Astrocyte (in vitro differentiated cells and primary cell): Measurements from ENCODE around the gene MICU2. TPM values are rescaled to one million over a fixed set of nuclear protein-coding genes. Genes with fewer than 3 reads are reported as not detected.

Experiments
- DNase-seq: peaks from one replicate; pipeline ENCODE4 v3.0.0-alpha.2; 2010; ENCODE audit warnings: low read depth
- FAIRE-seq: peaks from 2 replicates; lab custom pipeline; 2011; peaks lifted over from hg19 to GRCh38; lab: Jason Lieb, UNC
- H2AFZ ChIP-seq: 2 replicates; pipeline ENCODE4 v1.6.0; 2012; ENCODE audit warnings: low read depth, low read length, inconsistent platforms
- H3K27ac ChIP-seq: 2 replicates; pipeline ENCODE4 v1.5.1; 2011; ENCODE audit warnings: low read depth, low read length, inconsistent platforms
- H3K27me3 ChIP-seq: 2 replicates; pipeline ENCODE4 v1.6.0; 2011; ENCODE audit warnings: low read length, inconsistent platforms; ENCODE audit not compliant: insufficient read depth
- H3K36me3 ChIP-seq: 2 replicates; pipeline ENCODE4 v1.5.1; 2011; ENCODE audit warnings: low read length, inconsistent platforms; ENCODE audit not compliant: insufficient read depth
- H3K4me1 ChIP-seq: 2 replicates; pipeline ENCODE4 v1.5.1; 2011; ENCODE audit warnings: low read length, inconsistent platforms; ENCODE audit not compliant: insufficient read depth
- H3K4me2 ChIP-seq: 2 replicates; pipeline ENCODE4 v1.6.0; 2012; ENCODE audit warnings: low read length, inconsistent platforms
- H3K4me3 ChIP-seq: 2 replicates; pipeline ENCODE4 v1.5.1; 2011; ENCODE audit warnings: low read depth, mild to moderate bottlenecking, low read length, inconsistent platforms; ENCODE audit not compliant: insufficient read depth
- H3K79me2 ChIP-seq: 2 replicates; pipeline ENCODE4 v1.6.0; 2012; ENCODE audit warnings: mild to moderate bottlenecking, low read length, inconsistent platforms; ENCODE audit not compliant: insufficient read depth
- H3K9ac ChIP-seq: 2 replicates; pipeline ENCODE4 v1.6.0; 2012; ENCODE audit warnings: mild to moderate bottlenecking, low read length, inconsistent platforms
- H3K9me3 ChIP-seq: 2 replicates; pipeline ENCODE4 v1.5.1; 2012; ENCODE audit warnings: low read depth, mild to moderate bottlenecking, low read length, inconsistent platforms; ENCODE audit not compliant: insufficient read depth
- H4K20me1 ChIP-seq: 2 replicates; pipeline ENCODE4 v1.6.0; 2012; ENCODE audit warnings: low read length, inconsistent platforms; ENCODE audit not compliant: insufficient read depth
- H3K27ac Mint-ChIP-seq: one replicate; pipeline ENCODE4 v1.8.0; 2021; ENCODE audit warnings: mild to moderate bottlenecking, mixed read lengths; ENCODE audit not compliant: unreplicated experiment
- H3K27me3 Mint-ChIP-seq: one replicate; pipeline ENCODE4 v1.8.0; 2021; ENCODE audit warnings: low read depth, mixed read lengths; ENCODE audit not compliant: unreplicated experiment
- H3K36me3 Mint-ChIP-seq: one replicate; pipeline ENCODE4 v1.8.0; 2021; ENCODE audit warnings: low read depth, mixed read lengths; ENCODE audit not compliant: unreplicated experiment
- H3K4me1 Mint-ChIP-seq: one replicate; pipeline ENCODE4 v1.8.0; 2021; ENCODE audit warnings: low read depth, mixed read lengths; ENCODE audit not compliant: unreplicated experiment
- H3K4me3 Mint-ChIP-seq: one replicate; pipeline ENCODE4 v1.8.0; 2021; ENCODE audit warnings: mild to moderate bottlenecking, moderate library complexity, mixed read lengths; ENCODE audit not compliant: unreplicated experiment
- H3K9me3 Mint-ChIP-seq: one replicate; pipeline ENCODE4 v1.8.0; 2021; ENCODE audit warnings: mild to moderate bottlenecking, mixed read lengths; ENCODE audit not compliant: unreplicated experiment
- EZH2 ChIP-seq: IDR thresholded peaks from 2 replicates; pipeline ENCODE4 v1.6.1; 2012; ENCODE audit warnings: mild to moderate bottlenecking, low read length, inconsistent platforms; ENCODE audit not compliant: insufficient read depth
- total RNA-seq: library from RNA; stranded (reverse); gene quantifications from 2 replicates; pipeline ENCODE4 v1.2.1, GENCODE V29; 2021
- TF ChIP-seq, protein P1 (sequence below): IDR thresholded peaks from 2 replicates; pipeline ENCODE4 v1.5.1; 2011; ENCODE audit warnings: low read depth, mild to moderate bottlenecking, inconsistent platforms, low read length, moderate library complexity; ENCODE audit not compliant: insufficient read depth

The MICU2 gene
- total RNA-seq, 1 donor from 2014 or later = 31.8 TPM

DNA sequence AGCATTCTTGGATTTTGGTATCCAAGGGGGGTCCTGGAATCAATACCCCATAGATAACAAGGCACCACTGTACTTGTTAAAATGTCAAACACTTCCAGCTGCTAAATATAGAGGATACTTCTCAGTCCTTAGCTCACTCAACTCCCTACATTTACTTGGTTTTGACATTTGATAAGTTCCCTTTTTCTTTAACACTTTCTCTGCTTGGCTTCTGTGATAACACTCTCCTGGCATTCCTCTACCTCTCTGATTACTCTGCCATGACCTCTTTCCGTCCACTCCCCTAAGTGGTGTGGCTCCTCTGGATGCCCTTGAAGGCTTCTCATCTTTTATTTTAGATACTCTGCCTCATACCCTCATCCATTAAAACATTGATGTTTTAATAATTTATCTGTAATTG is 65.2 kb downstream of the MICU2 start:
- H3K4me3 ChIP-seq = no peak overlapping the region
- TF ChIP-seq EZH2 = no peak
- TF ChIP-seq, protein P1, sequence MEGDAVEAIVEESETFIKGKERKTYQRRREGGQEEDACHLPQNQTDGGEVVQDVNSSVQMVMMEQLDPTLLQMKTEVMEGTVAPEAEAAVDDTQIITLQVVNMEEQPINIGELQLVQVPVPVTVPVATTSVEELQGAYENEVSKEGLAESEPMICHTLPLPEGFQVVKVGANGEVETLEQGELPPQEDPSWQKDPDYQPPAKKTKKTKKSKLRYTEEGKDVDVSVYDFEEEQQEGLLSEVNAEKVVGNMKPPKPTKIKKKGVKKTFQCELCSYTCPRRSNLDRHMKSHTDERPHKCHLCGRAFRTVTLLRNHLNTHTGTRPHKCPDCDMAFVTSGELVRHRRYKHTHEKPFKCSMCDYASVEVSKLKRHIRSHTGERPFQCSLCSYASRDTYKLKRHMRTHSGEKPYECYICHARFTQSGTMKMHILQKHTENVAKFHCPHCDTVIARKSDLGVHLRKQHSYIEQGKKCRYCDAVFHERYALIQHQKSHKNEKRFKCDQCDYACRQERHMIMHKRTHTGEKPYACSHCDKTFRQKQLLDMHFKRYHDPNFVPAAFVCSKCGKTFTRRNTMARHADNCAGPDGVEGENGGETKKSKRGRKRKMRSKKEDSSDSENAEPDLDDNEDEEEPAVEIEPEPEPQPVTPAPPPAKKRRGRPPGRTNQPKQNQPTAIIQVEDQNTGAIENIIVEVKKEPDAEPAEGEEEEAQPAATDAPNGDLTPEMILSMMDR = no peak
- Mint-ChIP-seq H3K4me3 (no peak overlapping the region), H3K27ac (no peak overlapping the region), H3K27me3 (no peaks in the 10 kb centered on the region), H3K36me3 (peaks cover 6% of the 10 kb centered on the region), H3K9me3 (no peaks in the 10 kb centered on the region), H3K4me1 (peaks cover 13% of the 10 kb centered on the region)
- DNase-seq = no peak
- H3K36me3 ChIP-seq = no peaks in the 10 kb centered on the region
- H3K4me2 ChIP-seq = no peak overlapping the region
- no peak overlapping the region for H3K9ac ChIP-seq
- no peaks in the 10 kb centered on the region for H3K9me3 ChIP-seq
- H4K20me1 ChIP-seq = peaks cover 2% of the 10 kb centered on the region
- H3K27ac ChIP-seq = no peak overlapping the region
- H3K79me2 ChIP-seq = peaks cover 6% of the 10 kb centered on the region
- H2AFZ ChIP-seq = no peak overlapping the region
- no peak for FAIRE-seq
- H3K4me1 ChIP-seq = no peaks in the 10 kb centered on the region
- no peaks in the 10 kb centered on the region for H3K27me3 ChIP-seq

DNA sequence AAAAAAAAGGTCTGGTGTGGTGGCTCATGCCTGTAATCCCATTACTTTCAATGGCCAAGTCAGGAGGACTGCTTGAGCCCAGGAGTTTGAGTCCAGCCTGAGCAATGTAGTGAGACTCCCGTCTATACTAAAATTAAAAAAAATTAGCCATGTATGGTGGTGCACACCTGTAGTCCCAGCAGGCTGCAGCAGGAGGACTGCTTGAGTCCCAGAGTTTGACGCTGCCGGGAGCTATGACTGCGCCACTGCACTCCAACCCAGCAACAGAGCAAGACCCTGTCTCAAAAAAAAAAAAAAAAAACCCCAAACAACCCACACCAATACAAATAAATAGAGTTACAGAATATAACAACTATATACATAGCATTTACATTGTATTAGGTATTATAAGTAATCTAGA is 65.7 kb downstream of the MICU2 start:
- peaks cover 1% of the 10 kb centered on the region for H3K79me2 ChIP-seq
- Mint-ChIP-seq H3K9me3 (no peaks in the 10 kb centered on the region), H3K4me3 (no peak overlapping the region), H3K4me1 (peaks cover 13% of the 10 kb centered on the region), H3K27me3 (no peaks in the 10 kb centered on the region), H3K27ac (no peak overlapping the region), H3K36me3 (peaks cover 6% of the 10 kb centered on the region)
- no peaks in the 10 kb centered on the region for H3K36me3 ChIP-seq
- H3K27me3 ChIP-seq = no peaks in the 10 kb centered on the region
- H3K4me2 ChIP-seq = no peak overlapping the region
- H3K9ac ChIP-seq = no peak overlapping the region
- H4K20me1 ChIP-seq = no peaks in the 10 kb centered on the region
- FAIRE-seq (no peak), DNase-seq (no peak)
- no peak overlapping the region for H3K27ac ChIP-seq
- no peaks in the 10 kb centered on the region for H3K9me3 ChIP-seq
- no peak overlapping the region for H3K4me3 ChIP-seq
- H3K4me1 ChIP-seq = no peaks in the 10 kb centered on the region
- no peak overlapping the region for H2AFZ ChIP-seq
- TF ChIP-seq, protein P1 = no peak
- TF ChIP-seq EZH2 = no peak

DNA sequence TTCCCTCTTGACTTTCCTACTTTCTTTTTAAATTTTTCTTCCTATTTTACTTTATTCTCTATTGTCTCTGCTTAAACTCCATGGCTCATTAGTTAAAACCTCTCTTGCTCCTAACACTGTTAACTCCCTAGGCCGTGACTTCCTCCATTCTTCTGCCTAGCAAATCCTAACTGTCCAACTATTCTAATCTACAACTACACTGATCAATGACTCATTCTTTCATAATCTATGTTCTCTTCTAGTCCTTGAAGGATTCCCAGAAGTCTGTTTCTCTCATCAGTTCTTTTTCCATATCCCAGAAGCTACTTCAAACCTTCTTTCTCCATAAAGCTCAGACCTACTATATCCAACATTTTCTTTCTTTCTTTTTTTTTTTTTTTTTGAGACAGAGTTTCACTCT is 66.9 kb downstream of the MICU2 start:
- TF ChIP-seq EZH2 = no peak
- H4K20me1 ChIP-seq = no peaks in the 10 kb centered on the region
- Mint-ChIP-seq H3K36me3 (peaks cover 6% of the 10 kb centered on the region), H3K27ac (no peak overlapping the region), H3K4me3 (no peak overlapping the region), H3K27me3 (no peaks in the 10 kb centered on the region), H3K9me3 (no peaks in the 10 kb centered on the region), H3K4me1 (peaks cover 4% of the 10 kb centered on the region)
- H3K36me3 ChIP-seq = no peaks in the 10 kb centered on the region
- no peak overlapping the region for H2AFZ ChIP-seq
- FAIRE-seq (no peak), DNase-seq (no peak)
- H3K79me2 ChIP-seq = no peaks in the 10 kb centered on the region
- H3K9me3 ChIP-seq = no peaks in the 10 kb centered on the region
- no peak overlapping the region for H3K4me3 ChIP-seq
- H3K9ac ChIP-seq = no peak overlapping the region
- no peaks in the 10 kb centered on the region for H3K27me3 ChIP-seq
- H3K27ac ChIP-seq = no peak overlapping the region
- no peak overlapping the region for H3K4me2 ChIP-seq
- H3K4me1 ChIP-seq = no peaks in the 10 kb centered on the region
